ENCODE results near the gene NLRC5. TPM values are rescaled to one million over a fixed set of nuclear protein-coding genes. Genes with fewer than 3 reads are reported as not detected.

Gene NLRC5
- total and polyA plus RNA-seq, 9 of the 15 experiments (the other 6 are each of a cell fraction or from before 2014, with no cell fraction given) = 0.59 to 0.71 TPM; not detected in 7

- TF ChIP-seq MAFK (IDR thresholded peaks at IDR 0.05; ENCODE audit: low read length) (no peak), ZNF316 (IDR thresholded peaks at IDR 0.05) (no peak), NR3C1 (CRISPR knock-in tag; IDR thresholded peaks at IDR 0.05) (no peak), FOXP1 (CRISPR knock-in tag; IDR thresholded peaks at IDR 0.05) (no peak), FOXA1 (IDR thresholded peaks at IDR 0.05; ENCODE audit: borderline replicate concordance) (no peak), ZNF224 (CRISPR knock-in tag; IDR thresholded peaks at IDR 0.05) (no peak), ZSCAN32 (CRISPR knock-in tag; IDR thresholded peaks at IDR 0.05) (no peak), ZBTB33 (CRISPR knock-in tag; IDR thresholded peaks at IDR 0.05) (no peak), DEAF1 (CRISPR knock-in tag; IDR thresholded peaks at IDR 0.05) (no peak), ZNF311 (CRISPR knock-in tag; IDR thresholded peaks at IDR 0.05) (no peak), E2F5 (CRISPR knock-in tag; IDR thresholded peaks at IDR 0.05) (no peak), POLR2G (IDR thresholded peaks at IDR 0.05; ENCODE audit: low read depth, low read length) (no peak), BDP1 (IDR thresholded peaks at IDR 0.05; ENCODE audit: insufficient read depth, insufficient read length) (no peak), ZNF12 (CRISPR knock-in tag; IDR thresholded peaks at IDR 0.05) (no peak), ERF (CRISPR knock-in tag; IDR thresholded peaks at IDR 0.05) (no peak), BMI1 (IDR thresholded peaks at IDR 0.05; ENCODE audit: low read length) (no peak), ETS2 (tag; IDR thresholded peaks at IDR 0.05; ENCODE audit: borderline replicate concordance, poor library complexity, severe bottlenecking) (no peak)
- peaks cover 2 to 3% of the 10 kb centered on the region in 2 experiments; a peak in 4 of 5 replicates for H3K4me1 ChIP-seq (replicated peaks in 1 of 2; ENCODE audit: control insufficient read depth in 2 of 2, insufficient read depth in 2 of 2, low read length in 2 of 2)
- no TSS peak for BruUV-seq (replicated peaks)
- H3K9me3 ChIP-seq (replicated peaks; ENCODE audit: control insufficient read depth, insufficient read depth, low read depth, low read length) = no peaks in the 10 kb centered on the region
- FAIRE-seq = no peak
- WGBS (ENCODE audit: insufficient coverage, low coverage, missing lambda C conversion rate) = 51% methylated on average over 11 of the region's 11 CpGs
- no peaks in the 10 kb centered on the region for H3K79me2 ChIP-seq (ENCODE audit: control insufficient read depth, insufficient read depth, low read length)
- intact Hi-C loops (cut with micrococcal nuclease) (no loop called here), in situ Hi-C loops (cut with MboI) (no loop called here)
- no peak overlapping the region for H2AFZ ChIP-seq (ENCODE audit: low read depth, low read length)
- H3K27ac ChIP-seq (ENCODE audit: extremely low read depth, low read depth, low read length) = no peak overlapping the region
- no peaks in the 10 kb centered on the region for H4K20me1 ChIP-seq (replicated peaks; ENCODE audit: control insufficient read depth, insufficient read depth, low read length)
- ATAC-seq = no peak
- H3K4me3 ChIP-seq = no peak overlapping the region
- H3K9me1 ChIP-seq (ENCODE audit: control insufficient read depth, insufficient read depth, low read length) = no peaks in the 10 kb centered on the region
- POLR2A ChIA-PET = no interaction called here
- H3K27me3 ChIP-seq (ENCODE audit: control insufficient read depth in 2 of 2, insufficient read depth in 2 of 2, low read length in 2 of 2) = no peaks in the 10 kb centered on the region
- no peaks in the 10 kb centered on the region for H3K36me3 ChIP-seq (ENCODE audit: control insufficient read depth, insufficient read depth, low read length)
- DNase-seq (ENCODE audit: extremely low read depth in 1 of 4, low spot score in 3 of 4) = no peak
- CTCF ChIA-PET (ENCODE audit: low intra/inter-chr PET ratio) = no interaction called here
- no peak overlapping the region for H3K4me2 ChIP-seq (ENCODE audit: insufficient read depth, low read length)
- 0 out of 4 replicates have a peak overlapping the region, but pooled peaks of 1 of the 2 experiments have one; percentile 43 for H3K9ac ChIP-seq (ENCODE audit: insufficient read depth in 1 of 2, low read depth in 2 of 2, low read length in 2 of 2)
These were observed 139.5 kb downstream of the NLRC5 start for GRCh38 chr16:57128771-57129389.
